K562 (cell line): ENCODE results near the gene NRARP. TPM values are rescaled to one million over a fixed set of nuclear protein-coding genes. Genes with fewer than 3 reads are reported as not detected.
A peak's percentile ranks its signal among the peaks of the same experiment; 100 is the strongest.

ENCODE experiments used
- ARID3A ChIP-seq: IDR thresholded peaks from 2 replicates; pipeline ENCODE4 v1.6.1; 2012; ENCODE audit warnings: low read depth, low read length, improper control_type of control experiment, borderline replicate concordance
- CBX8 ChIP-seq: fragments of 200-600 bp; sonication (generic); IDR thresholded peaks from 2 replicates; pipeline ENCODE4 v1.6.1; 2012; ENCODE audit warnings: borderline replicate concordance, mixed run types, low read depth, mild to moderate bottlenecking, moderate library complexity, mixed read lengths, low read length, control low read depth, inconsistent platforms; ENCODE audit not compliant: poor library complexity, severe bottlenecking; ENCODE audit errors: extremely low read depth
- CREB3L1 ChIP-seq: fragments of 450-650 bp; IDR thresholded peaks from 2 replicates; pipeline ENCODE4 v1.6.1; 2014; ENCODE audit warnings: low read depth, mild to moderate bottlenecking, moderate library complexity, borderline replicate concordance
- ELF2 ChIP-seq: fragments of 250-450 bp; sonication (Bioruptor Pico); IDR thresholded peaks from 2 replicates; pipeline ENCODE4 v1.5.0; 2021; ENCODE audit warnings: mild to moderate bottlenecking
- ESRRA ChIP-seq: fragments of 450-650 bp; IDR thresholded peaks from 2 replicates; pipeline ENCODE4 v1.6.1; 2014; ENCODE audit warnings: low read depth, mild to moderate bottlenecking, moderate library complexity, borderline replicate concordance
- HEY1 ChIP-seq: fragments of 250-450 bp; sonication (Bioruptor Pico); IDR thresholded peaks from 2 replicates; pipeline ENCODE4 v1.5.0; 2020; ENCODE audit warnings: mild to moderate bottlenecking, moderate library complexity, borderline replicate concordance
- JUND ChIP-seq, 2 experiments: IDR thresholded peaks; 2 replicates in 1 of 2; 3 replicates in 1 of 2; pipeline ENCODE4 v1.6.1; 2011; ENCODE audit warnings: borderline replicate concordance in 2 of 2, low read depth in 2 of 2, low read length in 2 of 2, improper control_type of control experiment in 1 of 2, missing biosample characterization in 1 of 2, missing genetic modification characterization in 1 of 2, missing genetic modification reagents in 1 of 2
- KDM1A ChIP-seq, 2 experiments: fragments of 450-650 bp; IDR thresholded peaks; 2 replicates each; pipeline ENCODE4 v1.6.1; 2016; ENCODE audit warnings: mild to moderate bottlenecking in 2 of 2
- MECOM ChIP-seq: fragments of 250-450 bp; sonication (Bioruptor Pico); IDR thresholded peaks from 2 replicates; pipeline ENCODE4 v1.8.0; 2022; ENCODE audit warnings: inconsistent platforms
- MED1 ChIP-seq: sonication (generic); formaldehyde crosslinking; IDR thresholded peaks from 2 replicates; pipeline ENCODE4 v1.8.1; 2023; ENCODE audit warnings: missing genetic modification reagents, borderline replicate concordance
- MEIS2 ChIP-seq: fragments of 450-650 bp; IDR thresholded peaks from 2 replicates; pipeline ENCODE4 v1.6.1; 2014; ENCODE audit warnings: mild to moderate bottlenecking; ENCODE audit not compliant: partially characterized antibody
- MIER1 ChIP-seq: fragments of 450-650 bp; IDR thresholded peaks from 2 replicates; pipeline ENCODE4 v1.6.1; 2016; ENCODE audit warnings: antibody characterized with exemption, mild to moderate bottlenecking, low read depth
- NFYB ChIP-seq: IDR thresholded peaks from 2 replicates; pipeline ENCODE4 v1.6.1; 2011; ENCODE audit warnings: mild to moderate bottlenecking, moderate library complexity; ENCODE audit not compliant: insufficient read length; ENCODE audit errors: extremely low read depth
- NONO ChIP-seq, 2 experiments: fragments of 200-400 bp in 1 of 2; fragments of 450-650 bp in 1 of 2; formaldehyde crosslinking in 1 of 2; IDR thresholded peaks; 2 replicates each; pipeline ENCODE4 v1.6.1; 2017; ENCODE audit warnings: low read depth in 2 of 2, mild to moderate bottlenecking in 2 of 2, moderate library complexity in 2 of 2, low read length in 1 of 2
- NR2F6 ChIP-seq: fragments of 450-650 bp; formaldehyde crosslinking; IDR thresholded peaks from 2 replicates; pipeline ENCODE4 v1.4.0; 2020; ENCODE audit warnings: mild to moderate bottlenecking
- SP1 ChIP-seq: sonication (generic); formaldehyde crosslinking; IDR thresholded peaks from 2 replicates; pipeline ENCODE4 v1.8.1; 2022; ENCODE audit warnings: mild to moderate bottlenecking, missing genetic modification reagents
- SP2 ChIP-seq: IDR thresholded peaks from 2 replicates; pipeline ENCODE4 v1.6.1; 2011; ENCODE audit warnings: mild to moderate bottlenecking, low read depth, low read length, moderate library complexity; ENCODE audit not compliant: poor library complexity, severe bottlenecking; ENCODE audit errors: extremely low read depth
- USF2 ChIP-seq: sonication (generic); formaldehyde crosslinking; IDR thresholded peaks from 2 replicates; pipeline ENCODE4 v1.5.0; 2020; ENCODE audit warnings: missing genetic modification reagents
- ZFP36 ChIP-seq: fragments of 150-350 bp; IDR thresholded peaks from 2 replicates; pipeline ENCODE4 v1.6.1; 2018; ENCODE audit warnings: low read length, low read depth; ENCODE audit not compliant: partially characterized antibody
- ZNF354B ChIP-seq: fragments of 250-450 bp; sonication (Bioruptor Pico); IDR thresholded peaks from 2 replicates; pipeline ENCODE4 v1.4.0; 2020
- ZNF696 ChIP-seq: fragments of 250-450 bp; sonication (Bioruptor Pico); conservative IDR thresholded peaks from 2 replicates; pipeline ENCODE4 v1.4.0; 2020; ENCODE audit warnings: mild to moderate bottlenecking, moderate library complexity
- ZNF740 ChIP-seq, 3 experiments: fragments of 200-800 bp in 1 of 3; sonication (Bioruptor generic) in 1 of 3; sonication (generic) in 1 of 3; formaldehyde crosslinking in 1 of 3; IDR thresholded peaks; 2 replicates each; pipeline versions ENCODE4 v1.6.1 to v1.8.0; 2016 to 2022; ENCODE audit warnings: mild to moderate bottlenecking in 2 of 3, missing compliant biosample characterization in 2 of 3, missing genetic modification characterization in 2 of 3, missing genetic modification reagents in 1 of 3
- polyA plus RNA-seq, 8 experiments: library from polyadenylated mRNA; depleted of rRNA in 4 of 8; stranded (reverse) in 5 of 8; unstranded in 3 of 8; fragments of >200 nt; fragmentation: Nextera tagmentation in 2 of 8; fragmentation: Illumina TruSeq in 1 of 8; extraction: Ambion mirVana in 2 of 8; extraction: Trizol in 1 of 8; gene quantifications; 2 replicates each; pipeline versions ENCODE4 v1.2.1 to v1.2.3, GENCODE V29; 2011 to 2014; ENCODE audit warnings: inconsistent platforms in 1 of 8, missing spikeins in 1 of 8
- total RNA-seq, 7 experiments: library from RNA; depleted of rRNA in 6 of 7; stranded (reverse); fragments of >200 nt in 6 of 7; fragmentation: Illumina TruSeq in 2 of 7; extraction: Trizol in 2 of 7; gene quantifications; 2 replicates each; pipeline versions ENCODE4 v1.2.1 to v1.2.3, GENCODE V29; 2011 to 2021; ENCODE audit warnings: low replicate concordance in 1 of 7

NRARP gene
- total and polyA plus RNA-seq, 9 of the 15 experiments (the other 6 are each of a cell fraction or from before 2014, with no cell fraction given): 2.0 to 24.5 (median 7.2) TPM; not detected in 2

DNA sequence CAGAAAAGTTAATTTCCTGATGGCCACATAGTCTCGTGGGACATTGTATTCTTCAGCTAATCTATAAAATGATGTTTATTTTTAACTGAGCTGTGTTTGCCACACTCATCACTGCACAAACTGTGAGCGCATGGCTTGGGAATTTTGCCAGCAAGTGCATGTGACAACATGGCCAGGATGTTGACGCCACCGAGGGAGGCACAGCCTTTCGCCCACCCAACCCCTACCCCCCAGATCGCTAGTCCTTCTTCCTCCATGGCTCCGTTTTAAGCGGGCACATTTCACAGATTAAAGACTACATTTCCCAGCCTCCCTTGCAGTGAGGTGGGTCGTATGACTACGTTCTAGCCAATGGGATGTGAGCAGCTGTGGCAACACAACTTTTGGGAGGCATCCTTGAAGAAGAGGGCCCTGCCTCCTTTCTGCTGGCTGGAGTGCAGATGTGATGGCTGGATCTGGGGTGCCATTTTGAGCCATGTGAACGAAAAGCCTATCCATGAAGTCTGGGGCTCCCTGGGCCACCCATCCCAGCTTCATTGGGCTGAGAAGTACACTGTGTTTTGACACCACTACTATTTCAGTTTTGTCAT is 7.9 kb downstream of the NRARP start (continued):
- TF ChIP-seq CBX8 (no peak), ZNF740 (CRISPR knock-in tag; IDR thresholded peaks at IDR 0.05) (no peak), ZNF740 (tag; IDR thresholded peaks at IDR 0.05) (no peak), MEIS2 (no peak), JUND (IDR thresholded peaks at IDR 0.05; ENCODE audit: borderline replicate concordance, low read depth, low read length) (0 out of 2 replicates have a peak, but pooled peaks have one; percentile 18), JUND (tag; IDR thresholded peaks at IDR 0.05; ENCODE audit: borderline replicate concordance, low read depth, low read length) (no peak), SP2 (no peak), MECOM (no peak), CREB3L1 (peak; percentile 35; the same call in 1 of the 2 replicates), HEY1 (CRISPR knock-in tag) (no peak), KDM1A (IDR thresholded peaks at IDR 0.05) (peak in 1 of 2 experiments; percentile 55; a peak in 3 of 4 replicates), NR2F6 (CRISPR knock-in tag) (no peak), ZFP36 (peak; percentile 27), ZNF696 (CRISPR knock-in tag) (no peak), ESRRA (no peak), NFYB (peak; percentile 43), ELF2 (CRISPR knock-in tag) (no peak), SP1 (CRISPR knock-in tag) (0 out of 2 replicates have a peak, but pooled peaks have one; percentile 49), ZNF354B (CRISPR knock-in tag) (no peak), ARID3A (no peak), NONO (IDR thresholded peaks at IDR 0.05; ENCODE audit: low read depth in 2 of 2, low read length in 1 of 2) (no peak), MED1 (CRISPR knock-in tag) (no peak), MIER1 (no peak), USF2 (CRISPR knock-in tag) (peak; percentile 82)
